Fibroblast of lung (primary cell): Measurements from ENCODE around the gene SIAH2. TPM values are rescaled to one million over a fixed set of nuclear protein-coding genes. Genes with fewer than 3 reads are reported as not detected.

Source experiments
- DNase-seq, 2 donors: peaks; one replicate each; pipeline versions ENCODE4 v3.0.0 to v3.0.0-alpha.2; 2010; ENCODE audit warnings: low read depth in 2 of 2
- H2AFZ ChIP-seq: 2 replicates; pipeline ENCODE4 v1.5.1; 2012; ENCODE audit warnings: low read length, control low read depth, inconsistent platforms
- H3K27ac ChIP-seq: 2 replicates; pipeline ENCODE4 v1.5.1; 2011; ENCODE audit warnings: low read length, control low read depth; ENCODE audit not compliant: insufficient read depth
- H3K27me3 ChIP-seq: 2 replicates; pipeline ENCODE4 v1.5.1; 2011; ENCODE audit warnings: mild to moderate bottlenecking, low read length; ENCODE audit not compliant: control insufficient read depth, insufficient read depth
- H3K36me3 ChIP-seq: 2 replicates; pipeline ENCODE4 v1.5.1; 2011; ENCODE audit warnings: low read length; ENCODE audit not compliant: control insufficient read depth, insufficient read depth
- H3K4me1 ChIP-seq: 2 replicates; pipeline ENCODE4 v1.5.1; 2011; ENCODE audit warnings: low read length; ENCODE audit not compliant: control insufficient read depth, insufficient read depth; ENCODE audit errors: extremely low read depth
- H3K4me2 ChIP-seq: 2 replicates; pipeline ENCODE4 v1.5.1; 2011; ENCODE audit warnings: low read length, control low read depth; ENCODE audit not compliant: insufficient read depth; ENCODE audit errors: extremely low read depth
- H3K4me3 ChIP-seq, 4 experiments: fragments of 200-600 bp in 1 of 4; sonication (generic) in 1 of 4; replicated peaks in 1 of 4; 2 replicates each; pipeline ENCODE4 v1.5.1; 2011 to 2016; ENCODE audit warnings: low read length in 4 of 4, low read depth in 3 of 4, mild to moderate bottlenecking in 3 of 4, control low read depth in 2 of 4, inconsistent platforms in 1 of 4, mixed read lengths in 1 of 4; ENCODE audit not compliant: insufficient read depth in 1 of 4; ENCODE audit errors: control extremely low read depth in 1 of 4
- H3K79me2 ChIP-seq: 2 replicates; pipeline ENCODE4 v1.5.1; 2012; ENCODE audit warnings: mild to moderate bottlenecking, low read length, inconsistent platforms; ENCODE audit not compliant: control insufficient read depth, insufficient read depth
- H3K9ac ChIP-seq: 2 replicates; pipeline ENCODE4 v1.5.1; 2011; ENCODE audit warnings: mild to moderate bottlenecking, low read length, control low read depth; ENCODE audit not compliant: insufficient read depth
- H3K9me3 ChIP-seq: 2 replicates; pipeline ENCODE4 v1.5.1; 2012; ENCODE audit warnings: low read depth, low read length; ENCODE audit not compliant: control insufficient read depth, insufficient read depth
- H4K20me1 ChIP-seq: 2 replicates; pipeline ENCODE4 v1.5.1; 2011; ENCODE audit warnings: low read length; ENCODE audit not compliant: control insufficient read depth, insufficient read depth; ENCODE audit errors: extremely low read depth
- EZH2 ChIP-seq: IDR thresholded peaks from 2 replicates; pipeline ENCODE4 v1.5.1; 2012; ENCODE audit warnings: low read length, control low read depth, mild to moderate bottlenecking; ENCODE audit errors: missing control alignments
- polyA plus RNA-seq, 2 donors: library from polyadenylated mRNA; depleted of rRNA in 1 of 2; stranded (reverse) in 1 of 2; unstranded in 1 of 2; fragments of >200 nt; gene quantifications; 2 replicates each; pipeline ENCODE4 v1.2.1, GENCODE V29; 2011 to 2012; ENCODE audit warnings: missing spikeins in 1 of 2
- total RNA-seq: library from RNA; depleted of rRNA; stranded (reverse); fragments of >200 nt; gene quantifications from 2 replicates; pipeline ENCODE4 v1.2.1, GENCODE V29; 2014
- TF ChIP-seq, protein P1 (sequence below), 2 donors: IDR thresholded peaks in 1 of 2; conservative IDR thresholded peaks in 1 of 2; 1 replicate in 1 of 2; 2 replicates in 1 of 2; pipeline ENCODE4 v1.5.1; 2011 to 2012; ENCODE audit warnings: low read length in 2 of 2, control low read depth in 1 of 2, inconsistent platforms in 1 of 2, low read depth in 1 of 2, mild to moderate bottlenecking in 1 of 2

SIAH2 gene
- total and polyA plus RNA-seq, 2 donors (not counting 1 experiment from before 2014, with no cell fraction given) = 28.9 to 29.7 TPM

DNA sequence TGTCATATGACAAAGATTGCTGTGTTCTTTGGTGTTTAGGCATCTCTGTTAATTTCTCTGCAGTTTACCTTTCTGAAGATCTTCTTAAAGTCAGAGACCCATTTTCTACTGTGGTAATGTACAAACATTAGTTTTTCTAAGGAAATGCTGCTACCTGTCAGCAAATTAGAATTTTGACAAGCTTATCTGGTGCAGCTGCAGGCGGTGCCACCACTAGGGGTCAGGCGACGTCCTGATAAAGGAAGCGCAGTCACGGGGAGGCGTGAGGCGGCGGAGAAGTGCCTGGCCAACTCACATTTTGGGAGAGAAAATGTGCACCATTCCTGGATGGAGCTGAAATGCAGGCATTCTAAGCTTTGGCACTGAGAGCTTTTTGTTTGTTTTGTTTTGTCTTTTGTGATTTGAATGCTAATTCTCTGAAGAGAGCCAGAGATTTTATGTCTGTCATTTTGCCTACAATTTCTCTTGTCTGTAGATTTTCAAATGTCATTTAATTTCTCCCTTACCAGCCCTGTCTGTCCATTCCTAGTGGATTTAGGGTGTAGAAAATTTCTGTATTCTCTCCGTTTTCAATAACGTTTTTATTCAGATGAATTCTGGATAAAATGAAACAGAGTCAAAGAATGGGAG lies 24.9 kb upstream of the SIAH2 start:
- Histone ChIP-seq H4K20me1 (no peaks in the 10 kb centered on the region), H3K79me2 (no peaks in the 10 kb centered on the region), H3K4me2 (no peak overlapping the region), H3K9ac (no peak overlapping the region), H3K36me3 (no peaks in the 10 kb centered on the region), H2AFZ (no peak overlapping the region), H3K27me3 (no peaks in the 10 kb centered on the region), H3K9me3 (no peaks in the 10 kb centered on the region), H3K27ac (no peak overlapping the region), H3K4me3 (no peak overlapping the region), H3K4me1 (peaks cover 2% of the 10 kb centered on the region)
- peak; percentile 64 to 75 for DNase-seq
- TF ChIP-seq, protein P1, sequence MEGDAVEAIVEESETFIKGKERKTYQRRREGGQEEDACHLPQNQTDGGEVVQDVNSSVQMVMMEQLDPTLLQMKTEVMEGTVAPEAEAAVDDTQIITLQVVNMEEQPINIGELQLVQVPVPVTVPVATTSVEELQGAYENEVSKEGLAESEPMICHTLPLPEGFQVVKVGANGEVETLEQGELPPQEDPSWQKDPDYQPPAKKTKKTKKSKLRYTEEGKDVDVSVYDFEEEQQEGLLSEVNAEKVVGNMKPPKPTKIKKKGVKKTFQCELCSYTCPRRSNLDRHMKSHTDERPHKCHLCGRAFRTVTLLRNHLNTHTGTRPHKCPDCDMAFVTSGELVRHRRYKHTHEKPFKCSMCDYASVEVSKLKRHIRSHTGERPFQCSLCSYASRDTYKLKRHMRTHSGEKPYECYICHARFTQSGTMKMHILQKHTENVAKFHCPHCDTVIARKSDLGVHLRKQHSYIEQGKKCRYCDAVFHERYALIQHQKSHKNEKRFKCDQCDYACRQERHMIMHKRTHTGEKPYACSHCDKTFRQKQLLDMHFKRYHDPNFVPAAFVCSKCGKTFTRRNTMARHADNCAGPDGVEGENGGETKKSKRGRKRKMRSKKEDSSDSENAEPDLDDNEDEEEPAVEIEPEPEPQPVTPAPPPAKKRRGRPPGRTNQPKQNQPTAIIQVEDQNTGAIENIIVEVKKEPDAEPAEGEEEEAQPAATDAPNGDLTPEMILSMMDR (conservative IDR thresholded peaks at IDR 0.05 in 1 of 2, IDR thresholded peaks at IDR 0.05 in 1 of 2; ENCODE audit: low read depth in 1 of 2, low read length in 2 of 2) = peak; percentile 84 to 90
- TF ChIP-seq EZH2 = no peak

DNA sequence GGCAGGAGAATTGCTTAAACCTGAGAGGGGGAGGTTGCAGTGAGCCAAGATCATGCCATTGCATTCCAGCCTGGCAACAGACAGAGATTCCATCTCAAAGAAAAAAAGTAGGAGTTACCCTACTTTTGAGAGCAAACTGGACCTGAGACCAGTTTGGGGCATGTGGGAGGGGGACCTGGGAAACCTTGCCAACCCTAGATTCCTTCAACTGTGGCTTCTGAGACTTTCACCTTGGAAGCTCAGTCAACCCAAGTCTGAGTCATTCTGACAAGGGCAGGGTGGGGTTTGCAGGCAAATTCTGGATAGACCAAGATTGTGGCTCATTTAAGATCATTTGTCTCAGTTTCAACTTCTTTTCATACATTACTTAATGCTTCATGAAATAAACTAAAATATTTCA lies 23.8 kb upstream of the SIAH2 start:
- Histone ChIP-seq H3K4me1 (peaks cover 2% of the 10 kb centered on the region), H3K27me3 (no peaks in the 10 kb centered on the region), H4K20me1 (no peaks in the 10 kb centered on the region), H3K9me3 (no peaks in the 10 kb centered on the region), H3K4me3 (no peak overlapping the region), H3K4me2 (no peak overlapping the region), H3K79me2 (no peaks in the 10 kb centered on the region), H2AFZ (no peak overlapping the region), H3K27ac (no peak overlapping the region), H3K9ac (no peak overlapping the region), H3K36me3 (no peaks in the 10 kb centered on the region)
- TF ChIP-seq, protein P1 (conservative IDR thresholded peaks at IDR 0.05 in 1 of 2, IDR thresholded peaks at IDR 0.05 in 1 of 2; ENCODE audit: low read depth in 1 of 2, low read length in 2 of 2) = no peak
- no peak for TF ChIP-seq EZH2
- peak in 1 of 2 donors; percentile 67 for DNase-seq

DNA sequence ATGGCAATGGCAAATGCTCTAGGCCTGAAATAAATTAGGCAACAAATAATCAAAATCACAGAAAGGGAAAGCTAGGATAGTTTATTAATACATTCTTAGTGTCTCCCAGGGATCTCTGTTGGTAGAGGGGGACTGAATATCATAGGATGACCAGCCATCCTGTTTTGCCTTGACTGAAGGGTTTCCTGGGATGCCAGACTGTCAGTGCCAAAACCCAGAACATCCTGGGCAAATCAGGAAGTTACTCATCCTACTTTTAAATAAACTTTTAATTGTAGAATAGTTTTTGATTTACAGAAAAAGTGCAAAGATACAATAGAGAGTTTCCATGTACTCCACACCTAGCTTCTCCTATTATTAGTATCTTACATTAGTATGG lies 21.8 kb upstream of the SIAH2 start:
- Histone ChIP-seq H3K9me3 (no peaks in the 10 kb centered on the region), H3K9ac (no peak overlapping the region), H3K27ac (no peak overlapping the region), H2AFZ (no peak overlapping the region), H3K4me1 (peaks cover 2% of the 10 kb centered on the region), H3K79me2 (no peaks in the 10 kb centered on the region), H3K36me3 (no peaks in the 10 kb centered on the region), H4K20me1 (no peaks in the 10 kb centered on the region), H3K27me3 (no peaks in the 10 kb centered on the region), H3K4me3 (no peak overlapping the region), H3K4me2 (no peak overlapping the region)
- DNase-seq = no peak
- no peak for TF ChIP-seq EZH2
- TF ChIP-seq, protein P1 (conservative IDR thresholded peaks at IDR 0.05 in 1 of 2, IDR thresholded peaks at IDR 0.05 in 1 of 2; ENCODE audit: low read depth in 1 of 2, low read length in 2 of 2) = no peak
